Measurements from ENCODE around the gene NCAPG2. TPM values are rescaled to one million over a fixed set of nuclear protein-coding genes. Genes with fewer than 3 reads are reported as not detected.

The NCAPG2 gene
- total RNA-seq, 2 experiments from 2014 or later: 61.8 to 111 TPM

DNA sequence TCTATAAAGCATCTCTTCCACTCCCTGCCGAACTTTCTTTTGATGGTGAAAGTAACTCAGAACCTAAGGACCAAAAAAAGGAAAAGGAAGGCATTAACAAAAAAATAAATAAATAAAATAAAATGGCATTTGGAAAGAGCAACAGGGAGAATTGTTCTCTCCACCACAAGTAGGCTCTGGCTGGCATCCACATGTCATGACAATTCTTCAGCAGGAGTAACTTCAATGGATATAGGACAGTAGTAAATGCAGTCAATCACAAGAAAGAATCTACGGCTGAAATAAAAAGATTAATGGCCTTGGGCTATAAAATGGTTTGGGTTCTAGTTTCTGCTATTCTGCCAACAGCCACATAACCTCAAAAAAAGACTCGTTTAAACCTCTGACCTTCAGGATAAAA is 23.9 kb downstream of the NCAPG2 start:
- TF ChIP-seq EZH2phosphoT487 (IDR thresholded peaks at IDR 0.05; ENCODE audit: borderline replicate concordance, low read depth, low read length) (no peak), CTCF (conservative IDR thresholded peaks at IDR 0.05; ENCODE audit: low read length) (no peak)

DNA sequence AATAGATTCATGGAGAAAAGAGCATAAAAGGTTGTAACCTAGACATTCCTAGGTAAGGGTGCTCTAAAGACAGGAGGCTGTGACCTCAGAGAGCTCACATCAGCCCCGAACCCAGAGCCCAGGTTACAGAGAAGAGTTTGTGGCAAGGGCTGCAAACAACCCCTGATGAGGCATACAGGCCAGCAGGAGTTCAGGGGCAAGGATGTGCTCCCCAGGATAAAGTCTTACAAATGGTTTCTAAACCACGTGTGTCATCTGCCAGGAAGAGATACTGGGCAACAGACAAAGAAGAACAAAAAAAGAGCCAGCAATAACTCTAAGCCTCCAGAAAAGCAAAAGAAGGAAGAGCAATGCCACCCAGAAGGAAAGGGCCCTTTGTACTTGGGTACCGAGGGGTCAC is 27.7 kb downstream of the NCAPG2 start:
- no peak overlapping the region for H3K4me2 ChIP-seq (ENCODE audit: low read length)
- H3K27ac ChIP-seq (ENCODE audit: low read depth, low read length, poor library complexity, severe bottlenecking): no peak overlapping the region
- no peaks in the 10 kb centered on the region for H3K9me2 ChIP-seq (ENCODE audit: insufficient read depth, low read length)
- intact Hi-C loops (cut with micrococcal nuclease; ENCODE audit: unreplicated experiment): no loop called here
- H3K4me3 ChIP-seq (ENCODE audit: low read depth, low read length, poor library complexity, severe bottlenecking): no peak overlapping the region
- TF ChIP-seq CTCF (conservative IDR thresholded peaks at IDR 0.05; ENCODE audit: low read length) (no peak), EZH2phosphoT487 (IDR thresholded peaks at IDR 0.05; ENCODE audit: borderline replicate concordance, low read depth, low read length) (no peak)
- H3K79me2 ChIP-seq (ENCODE audit: insufficient read depth, low read depth, low read length): no peaks in the 10 kb centered on the region
- H3K36me3 ChIP-seq (ENCODE audit: insufficient read depth, low read length): peaks cover 94% of the 10 kb centered on the region
- ChIA-PET CTCF (ENCODE audit: unreplicated experiment) (no interaction called here), POLR2A (no interaction called here)
- no peaks in the 10 kb centered on the region for H4K20me1 ChIP-seq (ENCODE audit: insufficient read depth, low read length)
- no peaks in the 10 kb centered on the region for H3K9me3 ChIP-seq (ENCODE audit: low read length)
- no peak for DNase-seq (ENCODE audit: low spot score)
- no peaks in the 10 kb centered on the region for H3K4me1 ChIP-seq (ENCODE audit: insufficient read depth, low read length, poor library complexity, severe bottlenecking)
- BruUV-seq (replicated peaks): no TSS peak
- H2AFZ ChIP-seq (ENCODE audit: low read length): no peak overlapping the region

More for the DNA sequence above, 23.9 kb downstream of the NCAPG2 start:
- H2AFZ ChIP-seq (ENCODE audit: low read length): no peak overlapping the region
- H3K9me3 ChIP-seq (ENCODE audit: low read length): no peaks in the 10 kb centered on the region
- no peaks in the 10 kb centered on the region for H3K79me2 ChIP-seq (ENCODE audit: insufficient read depth, low read depth, low read length)
- no TSS peak for BruUV-seq (replicated peaks)
- H3K27ac ChIP-seq (ENCODE audit: low read depth, low read length, poor library complexity, severe bottlenecking): no peak overlapping the region
- H4K20me1 ChIP-seq (ENCODE audit: insufficient read depth, low read length): no peaks in the 10 kb centered on the region
- POLR2A ChIA-PET: interaction anchor here (1.2 kb wide), 1 partner anchor 10 kb away, joined by 4 read pairs; no protein-coding TSS in a partner anchor
- no peaks in the 10 kb centered on the region for H3K4me1 ChIP-seq (ENCODE audit: insufficient read depth, low read length, poor library complexity, severe bottlenecking)
- no peak overlapping the region for H3K4me3 ChIP-seq (ENCODE audit: low read depth, low read length, poor library complexity, severe bottlenecking)
- H3K36me3 ChIP-seq (ENCODE audit: insufficient read depth, low read length): peaks cover 97% of the 10 kb centered on the region
- no peak overlapping the region for H3K4me2 ChIP-seq (ENCODE audit: low read length)
- no peak for DNase-seq (ENCODE audit: low spot score)
- H3K9me2 ChIP-seq (ENCODE audit: insufficient read depth, low read length): no peaks in the 10 kb centered on the region
- CTCF ChIA-PET (ENCODE audit: unreplicated experiment): no interaction called here
- intact Hi-C loops (cut with micrococcal nuclease; ENCODE audit: unreplicated experiment): no loop called here

DNA sequence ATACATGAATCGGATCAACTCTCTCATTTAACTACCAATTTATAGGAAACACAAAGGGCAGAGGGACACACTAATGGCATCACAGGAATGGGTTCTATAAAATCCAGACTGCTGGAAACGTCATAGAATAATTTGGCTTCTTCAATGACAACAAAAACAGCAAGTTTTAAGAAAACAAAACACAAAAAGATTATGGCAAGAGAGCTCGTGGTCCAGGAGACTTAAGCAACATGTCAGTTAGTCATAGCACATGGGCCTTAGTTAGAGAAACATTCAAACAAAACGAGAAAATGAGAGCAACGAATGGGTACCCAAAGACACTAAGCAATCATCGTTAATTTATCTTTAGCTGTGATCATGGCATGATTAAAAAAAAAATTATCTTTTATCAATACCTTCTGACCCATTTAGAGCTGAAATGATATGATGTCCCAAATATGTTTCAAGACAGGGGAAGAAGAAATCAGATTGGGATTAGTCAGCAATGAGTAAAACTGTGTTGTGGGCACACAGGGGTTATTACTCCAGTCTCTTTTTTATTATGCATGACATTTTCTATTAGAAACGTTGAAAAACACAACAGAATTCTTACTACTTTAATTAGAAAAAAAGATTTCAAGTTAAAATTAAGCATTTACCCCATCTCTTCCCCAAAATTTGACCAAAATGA is 28.3 kb downstream of the NCAPG2 start:
- Histone ChIP-seq H3K79me2 (ENCODE audit: insufficient read depth, low read depth, low read length) (no peaks in the 10 kb centered on the region), H3K4me1 (ENCODE audit: insufficient read depth, low read length, poor library complexity, severe bottlenecking) (no peaks in the 10 kb centered on the region), H3K4me3 (ENCODE audit: low read depth, low read length, poor library complexity, severe bottlenecking) (no peak overlapping the region), H3K36me3 (ENCODE audit: insufficient read depth, low read length) (peaks cover 94% of the 10 kb centered on the region), H3K27ac (ENCODE audit: low read depth, low read length, poor library complexity, severe bottlenecking) (no peak overlapping the region), H2AFZ (ENCODE audit: low read length) (no peak overlapping the region), H3K9me3 (ENCODE audit: low read length) (no peaks in the 10 kb centered on the region), H4K20me1 (ENCODE audit: insufficient read depth, low read length) (no peaks in the 10 kb centered on the region), H3K4me2 (ENCODE audit: low read length) (no peak overlapping the region), H3K9me2 (ENCODE audit: insufficient read depth, low read length) (no peaks in the 10 kb centered on the region)
- BruUV-seq (replicated peaks): no TSS peak
- TF ChIP-seq EZH2phosphoT487 (IDR thresholded peaks at IDR 0.05; ENCODE audit: borderline replicate concordance, low read depth, low read length): no peak
- TF ChIP-seq CTCF (conservative IDR thresholded peaks at IDR 0.05; ENCODE audit: low read length): no peak
- intact Hi-C loops (cut with micrococcal nuclease; ENCODE audit: unreplicated experiment): no loop called here
- CTCF ChIA-PET (ENCODE audit: unreplicated experiment): no interaction called here
- POLR2A ChIA-PET: interaction anchor here (0.8 kb wide), 1 partner anchor 11 kb away, joined by 4 read pairs; no protein-coding TSS in a partner anchor
- no peak for DNase-seq (ENCODE audit: low spot score)
